Testis (tissue), 3 donors: Measurements from ENCODE around the gene TGM2. TPM values are rescaled to one million over a fixed set of nuclear protein-coding genes. Genes with fewer than 3 reads are reported as not detected.

Source experiments
- DNase-seq: peaks from one replicate; pipeline ENCODE4 v3.0.0-alpha.2; 2019
- H3K27ac ChIP-seq, 2 donors: fragments of 200-600 bp; sonication (generic); one replicate each; pipeline ENCODE4 v1.5.1; 2019
- H3K27me3 ChIP-seq: fragments of 200-600 bp; sonication (generic); one replicate; pipeline ENCODE4 v1.5.1; 2019
- H3K36me3 ChIP-seq: fragments of 200-600 bp; sonication (generic); one replicate; pipeline ENCODE4 v1.5.1; 2017; ENCODE audit warnings: low read depth; ENCODE audit errors: missing control alignments
- H3K4me1 ChIP-seq: fragments of 200-600 bp; sonication (generic); one replicate; pipeline ENCODE4 v1.5.1; 2019
- H3K4me3 ChIP-seq, 2 donors: fragments of 200-600 bp; sonication (generic); one replicate each; pipeline ENCODE4 v1.5.1; 2017 to 2019
- H3K9me3 ChIP-seq: fragments of 200-600 bp; sonication (generic); one replicate; pipeline ENCODE4 v1.5.1; 2017
- CTCF ChIP-seq, 3 experiments: fragments of 450-650 bp in 2 of 3; fragments of 200-600 bp in 1 of 3; sonication (generic) in 1 of 3; IDR thresholded peaks; one replicate each; pipeline ENCODE4 v1.5.1; 2016 to 2019; ENCODE audit warnings: antibody characterized with exemption in 3 of 3, mild to moderate bottlenecking in 2 of 3, moderate library complexity in 1 of 3
- POLR2A ChIP-seq: fragments of 450-650 bp; IDR thresholded peaks from one replicate; pipeline ENCODE4 v1.6.1; 2017; ENCODE audit warnings: antibody characterized with exemption, mild to moderate bottlenecking, moderate library complexity
- WGBS, 2 donors: methylation state at CpG; one replicate each; pipeline ENCODE4 v1.1.5; 2018; 5-methylcytosine and 5-hydroxymethylcytosine counted together
- intact Hi-C: fragments of 100-400 bp; cut with DNase I; formaldehyde crosslinking; loops from one replicate; pipeline ENCODE4 v1.15.1; 2023; ENCODE audit warnings: low total_unique reads
- polyA plus RNA-seq: library from polyadenylated mRNA; stranded (reverse); fragments of 350-450 nt; fragmentation: Illumina TruSeq; extraction: RNeasy Lipid Tissue Mini Kit (QIAGEN cat#74804); gene quantifications from one replicate; pipeline ENCODE4 v1.2.3, GENCODE V29; 2014; ENCODE audit warnings: low read depth, low replicate concordance; ENCODE audit not compliant: insufficient read depth
- total RNA-seq, 2 donors: library from RNA; depleted of rRNA; stranded (reverse); fragments of >200 nt; gene quantifications; one replicate each; pipeline ENCODE4 v1.2.3, GENCODE V29; 2016

The TGM2 gene
- total and polyA plus RNA-seq, 3 donors from 2014 or later = 3.2 to 49.0 (median 8.5) TPM

DNA sequence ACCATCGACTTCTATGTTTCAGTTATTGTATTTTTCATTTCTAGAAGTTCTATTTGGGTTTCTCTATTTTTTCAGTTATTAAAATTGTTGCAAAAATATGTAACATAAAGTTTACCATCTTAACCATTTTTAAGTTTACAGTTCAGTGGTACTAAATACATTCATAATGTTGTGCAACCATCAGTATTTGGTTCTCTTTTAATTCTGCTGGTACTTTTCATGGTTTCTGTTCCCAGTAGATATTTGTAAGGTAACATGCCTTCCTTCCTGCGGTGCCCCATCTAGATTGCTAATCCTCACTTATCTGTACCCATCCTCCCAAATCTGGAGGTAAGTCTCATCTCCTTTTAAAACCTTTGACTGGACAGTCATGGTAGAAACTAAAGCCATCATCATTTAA lies 47.9 kb downstream of the TGM2 start:
- 89 to 96% methylated on average over 2 of the region's 2 CpGs for WGBS, 2 donors
- no peaks in the 10 kb centered on the region for H3K9me3 ChIP-seq
- intact Hi-C loops = no loop called here
- no peak overlapping the region for H3K27ac ChIP-seq
- H3K4me3 ChIP-seq = no peak overlapping the region
- no peaks in the 10 kb centered on the region for H3K36me3 ChIP-seq
- no peaks in the 10 kb centered on the region for H3K4me1 ChIP-seq
- no peaks in the 10 kb centered on the region for H3K27me3 ChIP-seq
- TF ChIP-seq POLR2A (no peak), CTCF (IDR thresholded peaks at IDR 0.05) (no peak)
- no peak for DNase-seq

DNA sequence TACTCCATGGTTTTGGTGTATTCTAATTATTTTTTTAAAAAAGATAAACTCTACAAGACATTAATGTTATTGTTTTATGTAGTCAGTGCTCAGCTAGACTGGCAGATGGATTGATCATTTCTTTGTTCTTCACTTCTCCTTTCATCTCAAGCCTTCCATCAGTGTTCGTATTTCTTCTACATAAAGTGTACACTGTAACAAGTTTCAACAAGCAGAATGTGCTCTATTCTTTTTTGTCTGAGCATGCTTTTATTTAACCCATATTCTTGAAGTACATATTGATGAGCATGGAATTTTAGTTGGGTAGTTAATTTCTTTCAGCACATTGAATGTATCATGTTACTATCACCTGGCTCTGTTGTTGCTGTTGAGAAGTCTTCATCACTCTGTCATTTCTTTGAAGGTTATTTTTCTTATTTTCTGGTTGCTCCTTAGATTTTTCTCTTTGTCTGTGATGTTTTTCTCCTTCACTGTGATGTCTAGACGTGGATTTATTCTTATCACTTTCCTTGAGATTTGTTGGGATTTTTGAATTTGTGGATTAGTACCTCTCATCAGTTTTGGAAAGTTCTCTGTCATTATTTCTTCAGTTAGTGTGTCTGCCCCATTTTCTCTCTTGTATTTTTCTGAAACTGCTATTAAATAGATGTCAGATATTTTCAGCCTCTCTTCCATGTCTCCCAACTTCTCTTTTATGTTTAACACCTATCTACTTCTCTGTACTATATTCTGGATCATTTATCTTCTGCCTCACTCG lies 48.5 kb downstream of the TGM2 start:
- TF ChIP-seq POLR2A = no peak
- TF ChIP-seq CTCF (IDR thresholded peaks at IDR 0.05) = no peak
- Histone ChIP-seq H3K36me3 (no peaks in the 10 kb centered on the region), H3K9me3 (no peaks in the 10 kb centered on the region), H3K4me3 (no peak overlapping the region), H3K27me3 (no peaks in the 10 kb centered on the region), H3K4me1 (no peaks in the 10 kb centered on the region), H3K27ac (no peak overlapping the region)
- DNase-seq = no peak
- intact Hi-C loops = no loop called here
- WGBS, 2 donors = 49 to 57% methylated on average over 3 of the region's 3 CpGs

DNA sequence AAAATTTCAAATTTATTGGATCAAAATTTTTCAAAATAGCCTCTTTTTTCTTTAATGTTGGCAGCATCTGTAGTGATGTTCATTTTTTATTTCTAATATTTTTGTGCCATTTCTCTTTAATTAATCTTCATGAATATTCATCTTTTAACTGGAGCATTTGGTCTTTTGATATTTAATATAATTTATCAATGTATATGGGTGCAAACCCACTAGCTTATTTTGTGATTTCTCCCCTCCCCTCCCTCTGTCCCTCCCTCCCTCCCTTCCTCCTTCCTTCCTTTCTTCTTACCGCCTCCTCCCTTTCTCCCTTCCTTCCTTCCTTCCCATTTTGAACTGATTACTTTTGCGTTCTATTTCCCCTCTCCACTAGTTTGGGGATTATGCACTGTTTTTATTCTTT lies 49.2 kb downstream of the TGM2 start:
- Histone ChIP-seq H3K4me1 (no peaks in the 10 kb centered on the region), H3K9me3 (no peaks in the 10 kb centered on the region), H3K27me3 (no peaks in the 10 kb centered on the region), H3K27ac (no peak overlapping the region), H3K4me3 (no peak overlapping the region), H3K36me3 (no peaks in the 10 kb centered on the region)
- 60 to 88% methylated on average over 2 of the region's 2 CpGs for WGBS, 2 donors
- TF ChIP-seq POLR2A (no peak), CTCF (IDR thresholded peaks at IDR 0.05) (no peak)
- no peak for DNase-seq
- intact Hi-C loops = no loop called here

GRCh38 chr20:38115205-38115604 lies 49.9 kb downstream of the TGM2 start:
- Histone ChIP-seq H3K27me3 (no peaks in the 10 kb centered on the region), H3K4me3 (no peak overlapping the region), H3K4me1 (no peaks in the 10 kb centered on the region), H3K9me3 (no peaks in the 10 kb centered on the region), H3K36me3 (no peaks in the 10 kb centered on the region), H3K27ac (no peak overlapping the region)
- intact Hi-C loops = no loop called here
- peak; percentile 3 for DNase-seq
- 90 to 91% methylated on average over 1 of the region's 1 CpG for WGBS, 2 donors
- no peak for TF ChIP-seq CTCF (IDR thresholded peaks at IDR 0.05)
- TF ChIP-seq POLR2A = no peak

DNA sequence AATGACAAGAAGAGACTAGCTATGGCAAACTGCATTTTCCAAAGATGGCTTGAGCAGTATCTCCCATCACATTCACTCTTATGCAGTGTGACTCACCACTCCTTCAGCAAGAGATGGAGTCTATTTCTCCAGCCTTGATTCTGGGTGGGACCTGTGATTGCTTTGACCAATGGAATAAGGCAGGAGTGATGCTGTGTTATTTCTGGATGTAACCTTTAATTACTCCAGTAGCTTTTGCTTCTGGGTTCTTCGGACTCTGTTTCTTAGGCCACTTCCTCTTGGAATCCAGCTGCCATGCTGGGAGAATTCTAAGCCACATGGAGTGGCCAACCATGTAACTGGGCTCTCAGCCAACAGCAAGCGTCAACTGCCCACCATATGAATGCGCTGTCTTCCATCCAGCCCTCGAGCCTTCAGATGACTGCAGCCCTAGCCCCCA lies 50.7 kb downstream of the TGM2 start:
- intact Hi-C loops = no loop called here
- Histone ChIP-seq H3K27ac (no peak overlapping the region), H3K27me3 (no peaks in the 10 kb centered on the region), H3K4me1 (peaks cover 3% of the 10 kb centered on the region), H3K9me3 (no peaks in the 10 kb centered on the region), H3K4me3 (no peak overlapping the region), H3K36me3 (no peaks in the 10 kb centered on the region)
- peak; percentile 8 for DNase-seq
- TF ChIP-seq CTCF (IDR thresholded peaks at IDR 0.05) (no peak), POLR2A (no peak)
- WGBS, 2 donors = 96 to 97% methylated on average over 4 of the region's 4 CpGs
